H1 (cell line): Measurements from ENCODE around the gene SPATA31C2.

ENCODE experiments used
- CTCF ChIP-seq, 3 experiments: IDR thresholded peaks; 1 replicate in 2 of 3; 2 replicates in 1 of 3; pipeline versions ENCODE4 v1.5.1 to v1.6.1; 2011; ENCODE audit warnings: low read length in 3 of 3, mild to moderate bottlenecking in 3 of 3, inconsistent platforms in 2 of 3, low read depth in 1 of 3, moderate library complexity in 1 of 3; ENCODE audit not compliant: insufficient read depth in 1 of 3; ENCODE audit errors: control extremely low read depth in 1 of 3
- EP300 ChIP-seq, 2 experiments: IDR thresholded peaks; 1 replicate in 1 of 2; 2 replicates in 1 of 2; pipeline ENCODE4 v1.6.1; 2011 to 2012; ENCODE audit warnings: low read depth in 2 of 2, low read length in 2 of 2, mild to moderate bottlenecking in 2 of 2, borderline replicate concordance in 1 of 2, inconsistent platforms in 1 of 2, moderate library complexity in 1 of 2
- GABPA ChIP-seq: IDR thresholded peaks from 2 replicates; pipeline ENCODE4 v1.6.1; 2011; ENCODE audit warnings: mild to moderate bottlenecking, low read length, moderate library complexity, borderline replicate concordance; ENCODE audit not compliant: insufficient read depth
- SRF ChIP-seq: IDR thresholded peaks from 2 replicates; pipeline ENCODE4 v1.6.1; 2011; ENCODE audit warnings: mild to moderate bottlenecking, low read depth, low read length, moderate library complexity

DNA sequence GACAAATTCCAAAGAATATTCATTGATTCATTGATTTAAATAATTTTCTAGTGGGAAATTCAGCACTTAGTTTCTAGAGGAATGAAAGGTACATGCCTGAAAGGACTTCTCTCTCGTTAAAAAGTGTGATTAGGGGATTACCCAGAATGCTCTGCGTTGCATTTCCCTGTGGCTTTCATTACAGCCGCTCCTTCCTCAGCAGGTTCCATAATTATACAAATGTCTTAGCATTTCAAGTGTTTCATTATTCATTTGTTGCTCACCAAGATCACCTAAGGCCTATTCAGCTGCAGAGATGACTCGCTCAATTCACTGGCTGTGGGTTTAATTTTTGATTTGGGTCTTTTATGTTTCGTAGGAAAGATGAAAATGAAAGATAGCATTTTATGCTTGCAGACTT lies 52.8 kb downstream of the SPATA31C2 start:
- TF ChIP-seq SRF: no peak
- TF ChIP-seq GABPA: no peak
- no peak for TF ChIP-seq EP300 (IDR thresholded peaks at IDR 0.05; ENCODE audit: borderline replicate concordance in 1 of 2, low read depth in 2 of 2, low read length in 2 of 2)
- TF ChIP-seq CTCF (IDR thresholded peaks at IDR 0.05; ENCODE audit: control extremely low read depth in 1 of 3, insufficient read depth in 1 of 3, low read depth in 1 of 3, low read length in 3 of 3): no peak
